ENCODE measurements around the gene CDK2AP2.
A peak's percentile ranks its signal among the peaks of the same experiment; 100 is the strongest.
"Not testable (repeated sequence)": the region's sequence is repeated elsewhere in the genome, so short reads cannot be mapped to it uniquely, and the experiment has no call there.

The CDK2AP2 gene, protein sequence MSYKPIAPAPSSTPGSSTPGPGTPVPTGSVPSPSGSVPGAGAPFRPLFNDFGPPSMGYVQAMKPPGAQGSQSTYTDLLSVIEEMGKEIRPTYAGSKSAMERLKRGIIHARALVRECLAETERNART

DNA sequence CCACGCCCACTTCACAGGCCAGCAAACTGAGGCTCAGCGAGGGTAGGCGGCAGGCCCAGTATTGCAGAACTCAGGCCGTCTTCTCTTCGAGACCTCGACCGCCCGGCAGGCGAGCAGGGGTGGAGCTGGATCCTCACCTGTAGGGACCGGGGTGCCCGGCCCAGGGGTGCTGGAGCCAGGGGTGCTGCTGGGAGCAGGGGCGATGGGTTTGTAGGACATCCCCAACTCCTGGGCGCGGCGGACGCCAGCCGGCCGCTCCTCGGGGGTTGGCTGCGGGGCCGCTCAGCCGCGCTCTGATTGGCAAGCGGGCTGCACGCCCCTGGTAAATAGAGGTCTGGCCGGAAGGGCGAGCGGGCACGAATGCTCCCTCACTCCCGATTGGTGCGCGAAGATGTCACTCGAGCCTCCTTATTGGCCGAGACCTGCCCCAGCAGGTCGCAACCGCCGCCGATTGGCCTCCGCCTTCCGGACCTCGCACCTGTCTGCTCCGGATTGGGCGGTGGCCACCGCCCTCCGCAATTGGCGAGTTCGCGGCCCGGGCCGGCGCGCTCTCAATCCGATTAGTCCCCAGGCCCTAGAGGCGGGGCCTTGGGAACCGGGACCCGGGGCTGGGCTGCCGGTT, at the start of gene CDK2AP2:
TSS of gene CDK2AP2 (minus strand) at position 299 of the 622 bp plus-strand sequence. CDS start at position 219, 80 bp downstream.
- peak within 1 kb of the TSS; percentile 65 for H3K9ac ChIP-seq (ENCODE audit: low read depth, low read length)
- H3K27me3 ChIP-seq (ENCODE audit: control insufficient read depth, insufficient read depth, low read length), result peaks cover 8% of the 10 kb centered on the region
- no peaks in the 10 kb centered on the region for H3K36me3 ChIP-seq (ENCODE audit: control insufficient read depth, insufficient read depth, low read length)
- H3K4me1 ChIP-seq (ENCODE audit: control insufficient read depth, insufficient read depth, low read length), result peaks cover 4% of the 10 kb centered on the region
- no peaks in the 10 kb centered on the region for H3K9me3 ChIP-seq (ENCODE audit: control insufficient read depth, insufficient read depth, low read length)
- peak within 1 kb of the TSS; percentile 92 for H3K4me3 ChIP-seq (ENCODE audit: low read depth, low read length)

DNA sequence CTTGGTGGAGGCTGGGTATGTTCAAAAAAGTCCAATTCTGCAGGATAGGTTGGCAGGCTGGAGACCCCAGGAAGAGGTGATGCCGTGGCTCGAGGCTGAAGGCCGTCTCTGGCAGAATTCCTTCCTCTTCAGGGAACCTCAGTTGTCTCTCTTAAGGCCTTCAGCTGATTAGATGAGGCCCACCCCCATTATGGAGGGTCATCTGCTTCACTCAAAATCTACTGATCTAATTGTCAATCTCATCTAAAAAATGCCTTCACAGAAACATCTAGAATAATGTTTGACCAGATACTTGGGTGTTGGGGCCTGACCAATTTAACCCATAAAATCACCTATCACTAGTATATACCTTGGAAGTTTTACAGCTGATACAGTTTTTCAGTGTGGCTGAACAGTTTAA, 48.3 kb upstream of the CDK2AP2 start:
- H3K4me3 ChIP-seq (ENCODE audit: low read depth, low read length), result no peak overlapping the region
- H3K9me3 ChIP-seq (ENCODE audit: control insufficient read depth, insufficient read depth, low read length), result peaks cover 4% of the 10 kb centered on the region
- H3K4me1 ChIP-seq (ENCODE audit: control insufficient read depth, insufficient read depth, low read length), result no peaks in the 10 kb centered on the region
- no peak overlapping the region for H3K9ac ChIP-seq (ENCODE audit: low read depth, low read length)
- no peaks in the 10 kb centered on the region for H3K36me3 ChIP-seq (ENCODE audit: control insufficient read depth, insufficient read depth, low read length)
- H3K27me3 ChIP-seq (ENCODE audit: control insufficient read depth, insufficient read depth, low read length), result no peaks in the 10 kb centered on the region

DNA sequence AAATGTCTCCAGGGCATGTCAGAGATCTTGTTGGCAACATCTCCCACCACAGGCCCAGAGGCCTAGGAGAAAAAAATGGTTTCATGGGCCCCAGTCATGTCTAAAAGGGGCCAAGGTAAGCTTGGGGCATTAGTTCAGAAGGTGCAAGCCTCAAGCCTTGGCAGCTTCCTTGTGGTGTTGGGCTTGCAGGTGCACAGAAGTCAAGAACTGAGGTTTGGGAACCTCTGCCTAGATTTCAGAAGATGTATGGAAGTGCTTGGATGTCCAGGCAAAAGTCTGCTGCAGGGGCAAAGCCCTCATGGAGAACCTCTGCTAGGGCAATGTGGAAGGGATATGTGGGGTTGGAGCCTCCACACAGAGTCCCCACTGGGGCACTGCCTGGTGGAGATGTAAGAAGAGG, 43.7 kb upstream of the CDK2AP2 start:
- H3K36me3 ChIP-seq (ENCODE audit: control insufficient read depth, insufficient read depth, low read length); H3K4me3 ChIP-seq (ENCODE audit: low read depth, low read length); H3K27me3 ChIP-seq (ENCODE audit: control insufficient read depth, insufficient read depth, low read length); H3K9me3 ChIP-seq (ENCODE audit: control insufficient read depth, insufficient read depth, low read length); H3K4me1 ChIP-seq (ENCODE audit: control insufficient read depth, insufficient read depth, low read length); H3K9ac ChIP-seq (ENCODE audit: low read depth, low read length): not testable (repeated sequence)

DNA sequence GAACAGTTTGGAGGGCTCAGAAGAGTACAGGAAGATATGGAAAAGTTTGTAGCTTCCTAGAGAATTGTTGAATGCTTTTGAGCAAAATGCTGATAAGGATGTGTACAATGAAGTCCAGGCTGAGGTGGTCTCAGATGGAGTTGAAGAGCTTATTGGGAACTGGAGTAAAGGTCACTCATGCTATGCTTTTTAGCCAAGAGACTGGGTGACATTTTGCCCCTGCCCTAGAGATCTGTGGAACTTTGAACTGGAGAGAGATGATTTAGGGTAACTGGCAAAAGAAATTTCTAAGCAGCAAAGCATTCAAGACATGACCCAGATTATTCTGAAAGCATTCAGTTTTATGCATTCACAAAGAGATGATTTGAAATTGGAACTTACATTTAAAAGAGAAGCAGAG, 43.2 kb upstream of the CDK2AP2 start:
- Histone ChIP-seq H3K4me1 (ENCODE audit: control insufficient read depth, insufficient read depth, low read length) (no peaks in the 10 kb centered on the region), H3K36me3 (ENCODE audit: control insufficient read depth, insufficient read depth, low read length) (no peaks in the 10 kb centered on the region), H3K4me3 (ENCODE audit: low read depth, low read length) (no peak overlapping the region), H3K27me3 (ENCODE audit: control insufficient read depth, insufficient read depth, low read length) (no peaks in the 10 kb centered on the region), H3K9me3 (ENCODE audit: control insufficient read depth, insufficient read depth, low read length) (peaks cover 4% of the 10 kb centered on the region), H3K9ac (ENCODE audit: low read depth, low read length) (no peak overlapping the region)

DNA sequence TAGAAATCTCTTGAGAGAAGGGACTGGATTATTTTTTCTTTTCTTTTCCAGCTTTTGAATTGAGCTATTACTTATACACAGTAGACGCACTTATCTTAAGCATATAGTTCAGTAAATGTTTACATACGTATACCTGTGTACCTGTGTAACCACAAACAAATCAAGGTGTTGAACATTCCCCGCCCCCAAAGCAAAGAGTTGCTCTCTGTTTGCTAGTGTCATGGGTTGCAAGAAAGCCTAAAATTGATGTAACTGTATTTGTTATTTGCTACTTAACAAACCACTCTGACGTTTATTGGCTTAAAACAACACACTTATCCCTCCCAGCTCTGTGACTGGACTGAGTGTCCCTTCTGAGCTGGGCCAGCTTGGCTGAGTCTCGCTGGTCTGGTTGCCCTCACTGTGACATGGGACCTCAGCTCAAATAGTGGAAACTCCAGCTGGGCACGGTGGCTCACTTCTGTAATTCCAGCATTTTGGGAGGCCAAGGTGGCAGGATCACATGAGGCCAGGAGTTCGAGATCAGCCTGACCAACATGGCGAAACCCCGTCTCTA, 40.7 kb upstream of the CDK2AP2 start:
- Histone ChIP-seq H3K9me3 (ENCODE audit: control insufficient read depth, insufficient read depth, low read length) (peaks cover 4% of the 10 kb centered on the region), H3K4me1 (ENCODE audit: control insufficient read depth, insufficient read depth, low read length) (no peaks in the 10 kb centered on the region), H3K36me3 (ENCODE audit: control insufficient read depth, insufficient read depth, low read length) (no peaks in the 10 kb centered on the region), H3K9ac (ENCODE audit: low read depth, low read length) (no peak overlapping the region), H3K27me3 (ENCODE audit: control insufficient read depth, insufficient read depth, low read length) (no peaks in the 10 kb centered on the region), H3K4me3 (ENCODE audit: low read depth, low read length) (no peak overlapping the region)

DNA sequence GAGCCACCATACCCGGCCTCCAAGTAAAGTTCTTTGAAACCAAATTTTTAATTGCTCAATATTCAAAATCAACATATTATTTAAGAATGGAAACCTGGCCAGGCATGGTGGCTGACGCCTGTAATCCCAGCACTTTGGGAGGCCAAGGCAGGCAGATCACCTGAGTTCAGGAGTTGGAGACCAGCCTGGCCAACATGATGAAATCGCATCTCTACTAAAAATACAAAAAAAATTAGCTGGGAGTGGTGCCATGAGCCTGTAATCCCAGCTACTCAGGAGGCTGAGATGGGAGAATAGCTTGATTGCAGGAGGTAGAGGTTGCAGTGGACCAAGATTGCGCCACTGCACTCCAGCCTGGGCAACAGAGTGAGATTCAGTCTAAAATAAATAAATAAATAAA, 40.1 kb upstream of the CDK2AP2 start:
- not testable (repeated sequence) for H3K9ac ChIP-seq (ENCODE audit: low read depth, low read length); H3K4me1 ChIP-seq (ENCODE audit: control insufficient read depth, insufficient read depth, low read length); H3K9me3 ChIP-seq (ENCODE audit: control insufficient read depth, insufficient read depth, low read length); H3K4me3 ChIP-seq (ENCODE audit: low read depth, low read length); H3K27me3 ChIP-seq (ENCODE audit: control insufficient read depth, insufficient read depth, low read length); H3K36me3 ChIP-seq (ENCODE audit: control insufficient read depth, insufficient read depth, low read length)

DNA sequence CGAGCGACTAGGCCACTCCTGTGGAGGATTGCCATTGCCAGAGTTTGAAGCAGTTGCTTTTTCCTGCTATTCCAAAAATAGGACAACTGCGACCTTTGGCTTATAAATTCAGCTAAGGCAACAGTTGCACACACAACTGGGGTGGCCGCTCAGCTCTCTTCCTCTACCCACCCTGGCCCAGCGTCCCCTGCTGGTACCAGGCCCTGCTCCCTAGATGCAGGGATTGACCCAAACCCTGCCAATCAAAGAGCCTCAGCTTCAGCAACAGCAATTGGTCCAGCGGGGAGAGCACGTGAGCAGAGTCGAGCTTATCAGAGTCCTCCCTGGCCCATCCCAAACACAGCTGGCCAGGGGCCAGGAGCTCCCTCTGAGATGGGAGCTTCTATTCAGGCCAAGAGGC, 37.3 kb upstream of the CDK2AP2 start:
- Histone ChIP-seq H3K9ac (ENCODE audit: low read depth, low read length) (no peak overlapping the region), H3K27me3 (ENCODE audit: control insufficient read depth, insufficient read depth, low read length) (no peaks in the 10 kb centered on the region), H3K4me1 (ENCODE audit: control insufficient read depth, insufficient read depth, low read length) (peaks cover 4% of the 10 kb centered on the region), H3K4me3 (ENCODE audit: low read depth, low read length) (no peak overlapping the region), H3K9me3 (ENCODE audit: control insufficient read depth, insufficient read depth, low read length) (no peaks in the 10 kb centered on the region), H3K36me3 (ENCODE audit: control insufficient read depth, insufficient read depth, low read length) (no peaks in the 10 kb centered on the region)

DNA sequence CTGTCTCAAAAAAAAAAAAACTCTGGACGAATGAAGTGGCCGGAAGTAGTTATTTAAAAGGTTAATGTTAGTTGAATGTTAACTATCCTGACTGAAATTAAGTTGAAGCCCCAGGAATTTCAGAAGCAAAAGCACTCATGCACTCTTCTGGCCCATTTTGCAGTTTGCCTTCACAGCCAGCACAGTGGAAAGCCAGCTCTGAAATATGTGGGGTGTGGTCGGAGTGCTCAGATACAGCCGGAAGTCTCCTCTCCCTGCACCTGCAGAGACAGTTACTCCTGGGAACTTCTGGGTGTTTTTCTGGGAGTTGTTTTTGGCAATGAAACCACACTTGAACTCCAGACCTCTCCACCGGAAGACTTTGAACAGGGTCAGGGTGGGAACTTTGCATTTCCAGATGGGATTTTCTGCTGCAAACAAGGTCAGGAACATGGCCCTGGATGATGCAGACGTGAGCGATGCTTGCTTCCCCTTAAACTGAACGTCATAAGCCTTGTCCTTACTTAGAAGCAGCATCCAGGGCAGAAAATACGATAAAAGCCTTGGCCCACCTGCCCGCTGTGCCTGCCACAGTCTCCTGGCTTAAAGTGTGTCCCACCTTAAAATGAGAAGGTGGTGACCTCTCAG, 36.8 kb upstream of the CDK2AP2 start:
- no peaks in the 10 kb centered on the region for H3K9me3 ChIP-seq (ENCODE audit: control insufficient read depth, insufficient read depth, low read length)
- H3K36me3 ChIP-seq (ENCODE audit: control insufficient read depth, insufficient read depth, low read length), result no peaks in the 10 kb centered on the region
- peaks cover 4% of the 10 kb centered on the region for H3K4me1 ChIP-seq (ENCODE audit: control insufficient read depth, insufficient read depth, low read length)
- no peak overlapping the region for H3K4me3 ChIP-seq (ENCODE audit: low read depth, low read length)
- H3K9ac ChIP-seq (ENCODE audit: low read depth, low read length), result no peak overlapping the region
- no peaks in the 10 kb centered on the region for H3K27me3 ChIP-seq (ENCODE audit: control insufficient read depth, insufficient read depth, low read length)

DNA sequence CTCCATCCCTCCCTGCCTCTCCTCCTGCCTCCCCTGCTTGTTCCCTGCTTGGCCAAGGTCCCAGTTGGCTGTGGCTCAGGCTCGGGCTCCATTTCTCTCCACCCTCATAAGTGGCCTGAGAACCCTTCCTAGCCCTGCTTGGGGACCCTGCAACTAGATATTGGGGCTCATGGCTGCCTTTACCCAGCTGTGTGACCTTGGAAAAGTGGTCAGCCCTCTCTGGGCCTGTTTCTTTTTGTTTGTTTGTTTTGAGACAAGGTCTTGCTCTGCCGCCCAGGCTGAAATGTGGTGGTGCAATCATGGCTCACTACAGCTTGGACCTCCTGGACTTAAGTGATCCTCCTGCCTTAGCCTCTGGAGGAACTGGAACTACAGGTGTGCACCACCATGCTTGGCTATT, 35.6 kb upstream of the CDK2AP2 start:
- H3K9ac ChIP-seq (ENCODE audit: low read depth, low read length), result no peak overlapping the region
- H3K4me3 ChIP-seq (ENCODE audit: low read depth, low read length), result no peak overlapping the region
- no peaks in the 10 kb centered on the region for H3K27me3 ChIP-seq (ENCODE audit: control insufficient read depth, insufficient read depth, low read length)
- peaks cover 4% of the 10 kb centered on the region for H3K4me1 ChIP-seq (ENCODE audit: control insufficient read depth, insufficient read depth, low read length)
- H3K36me3 ChIP-seq (ENCODE audit: control insufficient read depth, insufficient read depth, low read length), result no peaks in the 10 kb centered on the region
- H3K9me3 ChIP-seq (ENCODE audit: control insufficient read depth, insufficient read depth, low read length), result no peaks in the 10 kb centered on the region

DNA sequence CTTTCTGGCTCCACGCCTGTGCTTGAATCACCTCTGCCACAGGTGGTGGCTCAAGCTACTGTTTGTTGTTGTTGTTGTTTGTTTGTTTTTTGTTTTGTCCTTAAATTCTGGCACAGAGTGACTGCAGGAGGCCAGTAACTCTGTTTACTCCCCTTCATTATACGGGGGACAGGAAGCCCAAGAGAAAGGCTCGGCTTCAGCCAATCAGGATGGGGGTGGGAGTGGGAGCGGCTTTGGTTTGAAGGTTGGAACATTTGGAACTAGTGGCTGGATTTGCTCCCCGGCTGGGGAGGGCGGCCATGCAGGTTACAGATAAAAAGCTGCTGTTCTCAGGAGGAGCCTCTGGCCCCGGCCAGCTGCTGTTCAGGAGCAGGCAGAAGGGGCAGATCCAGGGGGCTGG, 35.0 kb upstream of the CDK2AP2 start:
- no peaks in the 10 kb centered on the region for H3K9me3 ChIP-seq (ENCODE audit: control insufficient read depth, insufficient read depth, low read length)
- no peak overlapping the region for H3K9ac ChIP-seq (ENCODE audit: low read depth, low read length)
- H3K27me3 ChIP-seq (ENCODE audit: control insufficient read depth, insufficient read depth, low read length), result no peaks in the 10 kb centered on the region
- H3K4me3 ChIP-seq (ENCODE audit: low read depth, low read length), result no peak overlapping the region
- H3K36me3 ChIP-seq (ENCODE audit: control insufficient read depth, insufficient read depth, low read length), result no peaks in the 10 kb centered on the region
- peaks cover 4% of the 10 kb centered on the region for H3K4me1 ChIP-seq (ENCODE audit: control insufficient read depth, insufficient read depth, low read length)

DNA sequence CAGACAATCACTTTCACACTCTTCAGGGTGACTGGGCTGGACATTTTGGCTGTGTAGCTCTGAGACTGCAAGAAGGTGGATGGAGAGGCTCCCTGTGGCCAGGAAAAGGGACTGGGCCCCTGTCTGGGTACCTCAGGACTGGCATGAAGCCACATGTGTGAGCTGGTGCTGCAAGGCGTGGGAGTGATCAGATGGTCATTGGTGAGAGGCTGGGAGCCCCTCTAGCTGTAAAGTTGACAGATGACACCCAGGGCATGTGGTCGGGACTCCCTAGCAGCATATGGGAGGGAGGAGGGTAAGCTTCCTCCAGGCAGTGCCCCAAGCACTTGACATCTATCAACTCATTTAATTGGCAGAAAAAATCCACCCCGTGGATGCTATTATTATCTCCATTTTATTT, 34.2 kb upstream of the CDK2AP2 start:
- Histone ChIP-seq H3K27me3 (ENCODE audit: control insufficient read depth, insufficient read depth, low read length) (no peaks in the 10 kb centered on the region), H3K4me1 (ENCODE audit: control insufficient read depth, insufficient read depth, low read length) (peaks cover 4% of the 10 kb centered on the region), H3K9me3 (ENCODE audit: control insufficient read depth, insufficient read depth, low read length) (no peaks in the 10 kb centered on the region), H3K36me3 (ENCODE audit: control insufficient read depth, insufficient read depth, low read length) (no peaks in the 10 kb centered on the region), H3K4me3 (ENCODE audit: low read depth, low read length) (no peak overlapping the region), H3K9ac (ENCODE audit: low read depth, low read length) (no peak overlapping the region)

DNA sequence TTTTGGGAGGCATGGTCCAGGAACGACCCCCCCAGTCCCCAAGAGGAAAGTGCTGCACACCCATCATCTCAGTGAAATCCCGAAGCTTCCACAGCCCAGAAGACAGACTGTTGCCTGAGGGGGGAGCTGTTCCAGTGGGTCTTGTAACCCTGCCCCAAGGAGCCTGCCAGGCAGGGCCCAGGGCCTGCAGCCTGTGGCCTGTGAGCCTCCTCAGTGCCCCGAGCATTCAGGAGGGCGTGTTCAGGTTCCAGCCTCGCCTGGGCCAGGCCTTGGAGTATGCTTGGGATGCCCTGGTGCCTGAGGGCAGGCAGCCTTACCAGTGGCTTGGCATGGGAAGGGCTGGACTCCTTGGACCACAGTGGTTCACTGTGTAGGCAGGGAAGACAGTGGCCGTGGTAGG, 33.2 kb upstream of the CDK2AP2 start:
- H3K36me3 ChIP-seq (ENCODE audit: control insufficient read depth, insufficient read depth, low read length), result no peaks in the 10 kb centered on the region
- H3K9me3 ChIP-seq (ENCODE audit: control insufficient read depth, insufficient read depth, low read length), result no peaks in the 10 kb centered on the region
- peaks cover 4% of the 10 kb centered on the region for H3K4me1 ChIP-seq (ENCODE audit: control insufficient read depth, insufficient read depth, low read length)
- no peak overlapping the region for H3K9ac ChIP-seq (ENCODE audit: low read depth, low read length)
- H3K27me3 ChIP-seq (ENCODE audit: control insufficient read depth, insufficient read depth, low read length), result no peaks in the 10 kb centered on the region
- H3K4me3 ChIP-seq (ENCODE audit: low read depth, low read length), result no peak overlapping the region
